ENCODE measurements around the gene SALL1. TPM values are rescaled to one million over a fixed set of nuclear protein-coding genes. Genes with fewer than 3 reads are reported as not detected.

Gene SALL1
- total RNA-seq, 1 donor from 2014 or later, result 17.4 TPM

- DNase-seq (ENCODE audit: low read depth), result no peak
- TF ChIP-seq, protein P1, sequence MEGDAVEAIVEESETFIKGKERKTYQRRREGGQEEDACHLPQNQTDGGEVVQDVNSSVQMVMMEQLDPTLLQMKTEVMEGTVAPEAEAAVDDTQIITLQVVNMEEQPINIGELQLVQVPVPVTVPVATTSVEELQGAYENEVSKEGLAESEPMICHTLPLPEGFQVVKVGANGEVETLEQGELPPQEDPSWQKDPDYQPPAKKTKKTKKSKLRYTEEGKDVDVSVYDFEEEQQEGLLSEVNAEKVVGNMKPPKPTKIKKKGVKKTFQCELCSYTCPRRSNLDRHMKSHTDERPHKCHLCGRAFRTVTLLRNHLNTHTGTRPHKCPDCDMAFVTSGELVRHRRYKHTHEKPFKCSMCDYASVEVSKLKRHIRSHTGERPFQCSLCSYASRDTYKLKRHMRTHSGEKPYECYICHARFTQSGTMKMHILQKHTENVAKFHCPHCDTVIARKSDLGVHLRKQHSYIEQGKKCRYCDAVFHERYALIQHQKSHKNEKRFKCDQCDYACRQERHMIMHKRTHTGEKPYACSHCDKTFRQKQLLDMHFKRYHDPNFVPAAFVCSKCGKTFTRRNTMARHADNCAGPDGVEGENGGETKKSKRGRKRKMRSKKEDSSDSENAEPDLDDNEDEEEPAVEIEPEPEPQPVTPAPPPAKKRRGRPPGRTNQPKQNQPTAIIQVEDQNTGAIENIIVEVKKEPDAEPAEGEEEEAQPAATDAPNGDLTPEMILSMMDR (conservative IDR thresholded peaks at IDR 0.05; ENCODE audit: low read depth, low read length), result peak; percentile 15
- H3K4me3 ChIP-seq (ENCODE audit: low read depth, low read length), result peak overlapping the region; percentile 5
Observed at GRCh38 chr16:51137097-51137496, 14.0 kb downstream of the SALL1 start.

- TF ChIP-seq, protein P1 (conservative IDR thresholded peaks at IDR 0.05; ENCODE audit: low read depth, low read length), result no peak
Observed at GRCh38 chr16:51134876-51135275, 16.2 kb downstream of the SALL1 start.

GRCh38 chr16:51134269-51134812 lies 16.7 kb downstream of the SALL1 start:
- TF ChIP-seq, protein P1 (conservative IDR thresholded peaks at IDR 0.05; ENCODE audit: low read depth, low read length), result peak; percentile 9
- DNase-seq (ENCODE audit: low read depth), result no peak
- peak overlapping the region; percentile 34 for H3K4me3 ChIP-seq (ENCODE audit: low read depth, low read length)

More at GRCh38 chr16:51134876-51135275, 16.2 kb downstream of the SALL1 start:
- no peak overlapping the region for H3K4me3 ChIP-seq (ENCODE audit: low read depth, low read length)
- no peak for DNase-seq (ENCODE audit: low read depth)

DNA sequence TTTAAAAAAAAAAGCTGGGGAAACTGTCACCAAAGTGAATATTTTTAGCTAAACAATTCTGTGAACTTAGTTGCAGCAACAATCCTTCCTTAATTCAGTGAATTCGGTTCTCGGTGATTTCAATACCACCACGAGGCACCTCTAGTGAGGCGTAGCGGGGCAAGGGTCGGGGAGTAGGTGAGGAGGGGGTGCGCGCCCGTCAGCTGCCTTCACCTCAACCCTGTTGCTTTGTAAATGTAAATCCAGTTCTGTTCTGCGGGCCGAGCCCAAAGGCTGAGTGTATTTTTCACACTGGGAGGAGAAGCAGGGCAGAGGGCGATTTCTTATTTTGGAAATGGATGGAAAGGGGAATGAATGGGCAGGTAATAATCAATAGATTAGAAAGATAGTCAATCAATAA lies 17.4 kb downstream of the SALL1 start:
- TF ChIP-seq, protein P1 (conservative IDR thresholded peaks at IDR 0.05; ENCODE audit: low read depth, low read length), result no peak
- H3K4me3 ChIP-seq (ENCODE audit: low read depth, low read length), result peak overlapping the region; percentile 34
- DNase-seq (ENCODE audit: low read depth), result no peak

GRCh38 chr16:51133183-51133582 lies 17.9 kb downstream of the SALL1 start:
- DNase-seq (ENCODE audit: low read depth), result no peak
- no peak overlapping the region for H3K4me3 ChIP-seq (ENCODE audit: low read depth, low read length)
- TF ChIP-seq, protein P1 (conservative IDR thresholded peaks at IDR 0.05; ENCODE audit: low read depth, low read length), result no peak

DNA sequence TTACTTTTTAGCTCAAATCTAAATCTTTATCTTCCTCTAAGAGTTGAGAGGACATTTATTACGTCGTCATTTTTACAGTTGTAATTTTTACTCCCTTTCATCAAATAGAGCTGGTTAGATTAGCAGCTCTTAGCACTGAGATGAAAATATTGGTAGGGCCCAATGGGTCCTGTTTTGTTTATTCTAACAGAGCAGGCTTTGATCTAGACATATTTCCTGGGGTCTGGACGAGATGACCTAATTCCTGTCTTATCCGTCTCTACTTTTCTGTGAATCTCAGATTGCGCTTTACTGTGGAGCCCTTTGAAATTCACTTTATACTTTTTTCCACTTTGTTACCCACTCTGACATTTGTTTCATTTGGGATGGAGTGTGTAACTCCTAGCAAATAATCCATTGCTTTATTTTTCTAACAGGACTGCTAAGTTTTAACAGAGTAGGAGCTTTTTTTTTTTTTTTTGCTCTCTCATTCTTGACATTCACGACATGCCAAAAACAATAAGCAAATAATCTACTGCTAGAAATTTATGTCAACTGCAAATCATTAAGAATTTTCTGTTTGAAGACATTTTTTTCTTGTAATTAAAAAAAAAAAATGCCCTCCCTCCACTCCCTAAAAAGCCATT lies 18.5 kb downstream of the SALL1 start:
- no peak overlapping the region for H3K4me3 ChIP-seq (ENCODE audit: low read depth, low read length)
- TF ChIP-seq, protein P1 (conservative IDR thresholded peaks at IDR 0.05; ENCODE audit: low read depth, low read length), result no peak
- no peak for DNase-seq (ENCODE audit: low read depth)

GRCh38 chr16:51131619-51132018 lies 19.5 kb downstream of the SALL1 start:
- DNase-seq (ENCODE audit: low read depth), result no peak
- H3K4me3 ChIP-seq (ENCODE audit: low read depth, low read length), result no peak overlapping the region
- TF ChIP-seq, protein P1 (conservative IDR thresholded peaks at IDR 0.05; ENCODE audit: low read depth, low read length), result no peak
